Activated T-cell treated with anti-CD3 and anti-CD28 coated beads, Interleukin-2, amount 50 U/mL, for 48 hours (primary cell): ENCODE data around the gene RIMBP2.

Source experiments
- DNase-seq, 2 experiments: peaks; one replicate each; pipeline ENCODE4 v3.0.0-alpha.2; 2020

RIMBP2 gene

GRCh38 chr12:130729344-130729743, 13.2 kb upstream of the RIMBP2 start:
- DNase-seq, result no peak

- no peak for DNase-seq
Observed at GRCh38 chr12:130728158-130729058, 12.3 kb upstream of the RIMBP2 start.

GRCh38 chr12:130719263-130719859, 3.3 kb upstream of the RIMBP2 start:
- DNase-seq, result no peak

GRCh38 chr12:130717752-130718151, 1.7 kb upstream of the RIMBP2 start:
- DNase-seq, result no peak

GRCh38 chr12:130716969-130717366, 869 bp upstream of the RIMBP2 start:
- no peak for DNase-seq

- DNase-seq, result no peak
Observed at GRCh38 chr12:130715150-130715997, 725 bp downstream of the RIMBP2 start.

- DNase-seq, result no peak
Observed at GRCh38 chr12:130714591-130715149, 1.4 kb downstream of the RIMBP2 start.

- DNase-seq, result no peak
Observed at GRCh38 chr12:130714091-130714590, 2.0 kb downstream of the RIMBP2 start.

GRCh38 chr12:130713581-130713991, 2.5 kb downstream of the RIMBP2 start:
- no peak for DNase-seq

GRCh38 chr12:130712346-130713065, 3.6 kb downstream of the RIMBP2 start:
- DNase-seq, result no peak

GRCh38 chr12:130711756-130712155, 4.3 kb downstream of the RIMBP2 start:
- no peak for DNase-seq

- DNase-seq, result no peak
Observed at GRCh38 chr12:130710733-130711080, 5.4 kb downstream of the RIMBP2 start.

- no peak for DNase-seq
Observed at GRCh38 chr12:130709971-130710732, 5.9 kb downstream of the RIMBP2 start.

- DNase-seq, result no peak
Observed at GRCh38 chr12:130709151-130709970, 6.7 kb downstream of the RIMBP2 start.

GRCh38 chr12:130708648-130709047, 7.5 kb downstream of the RIMBP2 start:
- no peak for DNase-seq

GRCh38 chr12:130707571-130707891, 8.6 kb downstream of the RIMBP2 start:
- DNase-seq, result no peak

- no peak for DNase-seq
Observed at GRCh38 chr12:130706885-130707570, 9.1 kb downstream of the RIMBP2 start.

GRCh38 chr12:130706311-130706710, 9.8 kb downstream of the RIMBP2 start:
- no peak for DNase-seq

GRCh38 chr12:130705178-130705822, 10.8 kb downstream of the RIMBP2 start:
- no peak for DNase-seq

GRCh38 chr12:130704606-130705005, 11.5 kb downstream of the RIMBP2 start:
- no peak for DNase-seq
